Measurements from ENCODE around the gene BPIFB4.
"Not testable (repeated sequence)": the region's sequence is repeated elsewhere in the genome, so short reads cannot be mapped to it uniquely, and the experiment has no call there.

DNA sequence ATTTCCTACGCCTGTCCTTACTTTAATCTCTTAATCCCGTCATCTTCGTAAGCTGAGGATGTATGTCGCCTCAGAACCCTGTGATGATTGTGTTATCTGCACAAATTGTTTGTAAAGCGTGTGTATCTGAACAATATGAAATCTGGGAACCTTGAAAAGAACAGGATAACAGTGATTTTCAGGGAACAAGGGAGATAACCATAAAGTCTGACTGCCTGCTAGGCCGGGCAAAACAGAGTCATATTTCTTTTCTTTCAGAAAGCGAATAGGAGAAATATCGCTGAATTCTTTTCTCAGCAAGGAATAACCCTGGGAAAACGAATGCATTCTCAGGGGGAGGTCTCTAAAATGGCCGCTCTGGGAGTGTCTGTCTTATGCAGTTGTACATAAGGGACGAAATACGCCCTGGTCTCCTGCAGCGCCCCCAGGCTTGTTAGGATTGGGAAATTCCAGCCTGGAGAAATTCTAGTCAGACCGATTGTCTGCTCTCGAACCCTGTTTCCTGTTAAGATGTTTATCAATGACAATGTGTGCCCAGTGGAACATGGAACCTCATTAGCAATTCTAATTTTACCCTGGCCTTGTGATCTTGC is 34.2 kb upstream of the BPIFB4 start:
- TF ChIP-seq EZH2 (IDR thresholded peaks at IDR 0.05; ENCODE audit: insufficient read depth, poor library complexity, severe bottlenecking); EZH2phosphoT487 (IDR thresholded peaks at IDR 0.05; ENCODE audit: insufficient read depth, low read depth): not testable (repeated sequence)

Measured in GM23248 (cell line).